Heart right ventricle (tissue), 16 donors: ENCODE measurements around the gene SDS. TPM values are rescaled to one million over a fixed set of nuclear protein-coding genes. Genes with fewer than 3 reads are reported as not detected.
A peak's percentile ranks its signal among the peaks of the same experiment; 100 is the strongest.

Experiments
- ATAC-seq, 8 donors: fragments of 200-7000 bp; cut with Tn5 transposase; one replicate each; pipeline ENCODE4 v1.9.1; 2020; ENCODE audit warnings: mild to moderate bottlenecking in 8 of 8, moderate library complexity in 8 of 8, moderate number of reproducible peaks in 1 of 8
- DNase-seq, 2 donors: peaks; one replicate each; pipeline ENCODE4 v3.0.0-alpha.2; 2020
- H3K27ac ChIP-seq, 10 donors: fragments of 200-600 bp; sonication (generic) in 2 of 10; one replicate each; pipeline versions ENCODE4 v1.5.0 to v1.8.0; 2020 to 2022; ENCODE audit warnings: mild to moderate bottlenecking in 3 of 10
- H3K27me3 ChIP-seq, 7 donors: fragments of 200-600 bp; one replicate each; pipeline ENCODE4 v1.8.0; 2021 to 2022; ENCODE audit warnings: mild to moderate bottlenecking in 2 of 7
- H3K36me3 ChIP-seq, 9 donors: fragments of 200-600 bp; sonication (generic) in 1 of 9; one replicate each; pipeline versions ENCODE4 v1.5.0 to v1.8.0; 2020 to 2022; ENCODE audit warnings: mild to moderate bottlenecking in 2 of 9
- H3K4me1 ChIP-seq, 9 donors: fragments of 200-600 bp; sonication (generic) in 1 of 9; one replicate each; pipeline versions ENCODE4 v1.5.0 to v1.8.0; 2020 to 2022; ENCODE audit warnings: mild to moderate bottlenecking in 4 of 9
- H3K4me3 ChIP-seq, 10 donors: fragments of 200-600 bp; sonication (generic) in 2 of 10; one replicate each; pipeline versions ENCODE4 v1.5.0 to v1.8.0; 2020 to 2022; ENCODE audit warnings: mild to moderate bottlenecking in 7 of 10, moderate library complexity in 2 of 10
- H3K9me3 ChIP-seq, 11 donors: fragments of 200-600 bp in 10 of 11; sonication (generic) in 2 of 11; one replicate each; pipeline versions ENCODE4 v1.5.0 to v1.8.0; 2013 to 2022; ENCODE audit warnings: mild to moderate bottlenecking in 2 of 11, control low read depth in 1 of 11, moderate library complexity in 1 of 11
- WGBS, 2 donors: extraction: QIAGEN DNeasy Blood & Tissue Kit; methylation state at CpG; one replicate each; pipeline ENCODE4 v1.1.7; 2013; ENCODE audit warnings: inconsistent platforms in 1 of 2; 5-methylcytosine and 5-hydroxymethylcytosine counted together
- intact Hi-C, 10 donors: fragments of 100-400 bp; cut with DNase I; formaldehyde crosslinking; loops; one replicate each; pipeline versions ENCODE4 v1.11.1 to v1.14.2; 2022
- polyA plus RNA-seq, 2 donors: library from polyadenylated mRNA; stranded (reverse); fragments of 200-250 nt; gene quantifications; one replicate each; pipeline ENCODE4 v1.2.3, GENCODE V29; 2013
- total RNA-seq, 10 donors: library from RNA; stranded (reverse); fragmentation: NEBNext Ultra II Directional in 3 of 10; extraction: Animal tissue kit (Norgen Biotek cat#: 25700) in 3 of 10; gene quantifications; one replicate each; pipeline versions ENCODE4 v1.2.1 to v1.2.4, GENCODE V29; 2021 to 2023
- TF ChIP-seq, protein P1 (sequence below), 9 donors: fragments of 200-600 bp; sonication (generic) in 2 of 9; IDR thresholded peaks; one replicate each; pipeline versions ENCODE4 v1.5.0 to v1.8.0; 2021 to 2022; ENCODE audit warnings: antibody characterized with exemption in 9 of 9, mild to moderate bottlenecking in 5 of 9, moderate library complexity in 1 of 9
- donor health status: Arrhythmogenic right ventricular cardiomyopathy.
- donor health status: ischemic (EF 13 %, LVEDD 7.1; RV severe dilation, severe dysfunction).
- donor health status: healthy with polysubstance abuse.
- donor health status: DM: no; HTN: yes; CAD: no.
- donor health status: DM: no; HTN: no; CAD: no.
- donor health status: ischemic (EF 25% LVEDD 6.9; RV normal size, moderate dysfunction).
- donor health status: ischemic (EF 25% LVEDD 5.7; RV mildly dilated, moderate dysfunction).
- donor health status: healthy.
- donor health status: DM: yes; HTN: yes; CAD: no.
- donor health status: Ischemic cardiomyopathy.
- donor health status: ischemic (EF 35%, LVEDD 5.7; RV mildly dilated, moderate dysfunction).
- donor health status: nonischemic (EF 11% LVEDD 7.7; RV severe dilation, severe dysfunction).
- donor health status: DM: yes; HTN: yes; CAD: no.
- donor health status: PGD.
- donor health status: ischemic (EF 29% LVEDD 5.4; RV normal size, mild dysfunction).
- donor health status: nonischemic (EF 23%, LVEDD 6.1; RV moderate dilation, normal function).

The SDS gene
- total and polyA plus RNA-seq, 12 donors: 0.18 to 1.6 (median 0.33) TPM; not detected in 7

DNA sequence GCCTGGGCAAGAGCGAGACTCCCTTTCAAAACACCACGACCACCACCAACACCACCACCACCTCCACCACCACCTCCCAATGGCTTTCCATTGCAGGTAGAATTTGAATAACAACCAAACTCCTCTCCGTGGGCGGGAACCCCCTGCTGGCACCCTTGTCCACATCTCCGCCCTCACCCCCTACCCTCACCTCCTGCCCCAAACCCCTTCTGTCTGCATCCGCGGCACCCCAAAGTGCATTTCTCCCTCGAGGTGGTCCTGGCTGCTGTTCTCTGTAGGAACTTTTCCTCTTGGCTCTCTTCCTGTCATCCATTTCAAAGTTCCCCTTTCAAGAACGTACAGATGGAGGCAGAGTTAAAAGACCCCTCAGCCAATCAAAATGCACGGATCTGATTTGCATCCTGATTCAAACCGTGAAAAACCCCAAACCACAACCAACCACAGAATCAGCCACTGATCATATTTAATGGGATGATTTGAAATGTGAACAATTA is 22.3 kb upstream of the SDS start:
- no peak overlapping the region for H3K27ac ChIP-seq
- H3K4me3 ChIP-seq: no peak overlapping the region
- no peak for DNase-seq
- TF ChIP-seq, protein P1, sequence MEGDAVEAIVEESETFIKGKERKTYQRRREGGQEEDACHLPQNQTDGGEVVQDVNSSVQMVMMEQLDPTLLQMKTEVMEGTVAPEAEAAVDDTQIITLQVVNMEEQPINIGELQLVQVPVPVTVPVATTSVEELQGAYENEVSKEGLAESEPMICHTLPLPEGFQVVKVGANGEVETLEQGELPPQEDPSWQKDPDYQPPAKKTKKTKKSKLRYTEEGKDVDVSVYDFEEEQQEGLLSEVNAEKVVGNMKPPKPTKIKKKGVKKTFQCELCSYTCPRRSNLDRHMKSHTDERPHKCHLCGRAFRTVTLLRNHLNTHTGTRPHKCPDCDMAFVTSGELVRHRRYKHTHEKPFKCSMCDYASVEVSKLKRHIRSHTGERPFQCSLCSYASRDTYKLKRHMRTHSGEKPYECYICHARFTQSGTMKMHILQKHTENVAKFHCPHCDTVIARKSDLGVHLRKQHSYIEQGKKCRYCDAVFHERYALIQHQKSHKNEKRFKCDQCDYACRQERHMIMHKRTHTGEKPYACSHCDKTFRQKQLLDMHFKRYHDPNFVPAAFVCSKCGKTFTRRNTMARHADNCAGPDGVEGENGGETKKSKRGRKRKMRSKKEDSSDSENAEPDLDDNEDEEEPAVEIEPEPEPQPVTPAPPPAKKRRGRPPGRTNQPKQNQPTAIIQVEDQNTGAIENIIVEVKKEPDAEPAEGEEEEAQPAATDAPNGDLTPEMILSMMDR (IDR thresholded peaks at IDR 0.05): no peak
- 28 to 38% methylated on average over 11 of the region's 11 CpGs for WGBS, 2 donors
- ATAC-seq: no peak
- intact Hi-C loops: loop anchor here in 8 of 10 donors (1.0 to 10.0 kb wide), 7 partner anchors 111 to 231 kb away; no protein-coding TSS in a partner anchor
- peaks cover 0 to 5% (median 0%) of the 10 kb centered on the region in 7 donors for H3K27me3 ChIP-seq
- peaks cover 0 to 29% (median 9%) of the 10 kb centered on the region in 9 donors for H3K4me1 ChIP-seq
- peaks cover 0 to 3% (median 0%) of the 10 kb centered on the region in 11 donors for H3K9me3 ChIP-seq
- no peaks in the 10 kb centered on the region for H3K36me3 ChIP-seq

DNA sequence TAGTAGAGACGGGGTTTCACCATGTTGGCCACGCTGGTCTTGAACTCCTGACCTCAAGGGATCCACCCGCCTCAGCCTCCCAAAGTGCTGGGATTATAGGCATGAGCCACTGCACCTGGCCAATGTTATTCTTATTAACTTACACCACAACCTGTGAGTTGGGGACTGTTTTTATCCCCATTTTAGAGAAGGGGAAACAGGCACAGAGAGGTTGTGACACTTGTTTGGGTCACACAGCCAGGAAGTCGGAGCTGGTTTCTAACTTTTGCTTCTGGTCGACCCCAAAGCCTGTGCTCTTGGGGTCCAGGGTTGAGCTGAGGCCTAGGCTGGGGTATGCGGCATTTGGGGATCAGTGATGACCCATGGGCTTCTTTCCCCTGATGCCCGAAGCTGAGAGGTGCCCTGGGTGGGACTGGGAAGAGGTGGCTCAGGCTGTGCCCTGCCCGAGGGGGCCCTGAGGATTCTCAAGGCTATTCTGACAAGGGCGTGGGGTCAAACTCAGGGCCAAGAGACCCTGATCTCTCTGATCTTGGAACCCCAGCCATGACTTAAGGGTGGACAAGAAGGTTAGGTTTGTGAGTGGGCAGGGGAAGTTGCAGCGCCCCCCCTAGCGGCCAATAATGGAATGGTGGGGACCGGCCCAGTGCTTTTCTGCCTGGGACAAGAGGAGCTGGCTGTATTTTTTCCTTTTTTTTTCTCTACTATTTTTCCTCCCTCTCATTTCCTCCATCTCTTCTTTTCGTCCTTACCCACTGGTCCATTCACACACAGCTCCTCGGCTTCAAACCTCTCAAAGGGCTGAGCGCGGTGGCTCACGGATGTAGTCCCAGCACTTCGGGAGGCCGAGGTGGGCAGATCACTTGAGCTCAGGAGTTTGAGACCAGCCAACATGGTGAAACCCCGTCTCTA is 21.5 kb upstream of the SDS start:
- TF ChIP-seq, protein P1 (IDR thresholded peaks at IDR 0.05): peak; percentile 73 to 90 (median 79)
- Histone ChIP-seq H3K9me3 (peaks cover 0 to 2% (median 0%) of the 10 kb centered on the region in 11 donors), H3K36me3 (no peaks in the 10 kb centered on the region), H3K27me3 (peaks cover 0 to 5% (median 0%) of the 10 kb centered on the region in 7 donors), H3K4me1 (peaks cover 0 to 29% (median 9%) of the 10 kb centered on the region in 9 donors), H3K4me3 (no peak overlapping the region), H3K27ac (no peak overlapping the region)
- WGBS, 2 donors: 55 to 60% methylated on average over 20 of the region's 20 CpGs
- DNase-seq (peak; percentile 29 to 52), ATAC-seq (peak in 5 of 8 donors; percentile 25 to 53 (median 44))
- intact Hi-C loops: loop anchor here (1.0 to 10.0 kb wide), 7 partner anchors 110 to 230 kb away; no protein-coding TSS in a partner anchor

DNA sequence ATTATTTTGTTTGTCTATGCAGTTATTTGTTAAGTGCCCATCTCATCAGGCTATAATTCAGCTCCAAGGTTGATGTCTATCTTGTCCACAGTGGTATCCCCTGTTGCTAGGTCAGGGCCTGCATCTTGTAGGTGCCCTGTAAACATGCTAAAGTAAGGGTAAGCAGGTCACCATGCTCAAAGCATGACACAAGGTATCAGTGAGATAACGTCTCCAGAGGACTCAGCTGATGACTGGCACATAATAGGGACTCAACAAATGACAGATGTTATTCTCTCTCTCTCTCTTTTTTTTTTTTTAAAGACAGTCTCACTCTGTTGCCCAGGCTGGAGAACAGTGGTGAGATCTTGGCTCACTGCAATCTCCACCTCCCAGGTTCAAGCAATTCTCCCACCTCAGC is 20.8 kb upstream of the SDS start:
- ATAC-seq: no peak
- H3K27ac ChIP-seq: no peak overlapping the region
- no peaks in the 10 kb centered on the region for H3K9me3 ChIP-seq
- H3K27me3 ChIP-seq: peaks cover 0 to 5% (median 0%) of the 10 kb centered on the region in 7 donors
- WGBS, 2 donors: 85 to 87% methylated on average over 1 of the region's 1 CpG
- TF ChIP-seq, protein P1 (IDR thresholded peaks at IDR 0.05): no peak
- H3K4me3 ChIP-seq: no peak overlapping the region
- H3K36me3 ChIP-seq: no peaks in the 10 kb centered on the region
- intact Hi-C loops: loop anchor here in 9 of 10 donors (2.0 to 10.0 kb wide), 5 partner anchors 110 to 230 kb away; no protein-coding TSS in a partner anchor
- peaks cover 0 to 29% (median 9%) of the 10 kb centered on the region in 9 donors for H3K4me1 ChIP-seq
- DNase-seq: no peak
